Ovary (tissue), 9 donors: ENCODE data around the gene PIGU. TPM values are rescaled to one million over a fixed set of nuclear protein-coding genes. Genes with fewer than 3 reads are reported as not detected.

ENCODE experiments used
- DNase-seq, 5 donors: peaks; one replicate each; pipeline ENCODE4 v3.0.0-alpha.2; 2019 to 2020
- H3K27ac ChIP-seq, 2 donors: fragments of 200-600 bp; one replicate each; pipeline versions ENCODE4 v1.5.1 to v1.8.0; 2019 to 2022
- H3K27me3 ChIP-seq: fragments of 200-600 bp; one replicate; pipeline ENCODE4 v1.8.0; 2022
- H3K36me3 ChIP-seq: fragments of 200-600 bp; sonication (generic); one replicate; pipeline ENCODE4 v1.5.1; 2019
- H3K4me1 ChIP-seq: one replicate; pipeline ENCODE4 v1.8.1; 2013; ENCODE audit warnings: mild to moderate bottlenecking, moderate library complexity; ENCODE audit not compliant: insufficient read depth
- H3K4me3 ChIP-seq: fragments of 200-600 bp; sonication (generic); one replicate; pipeline ENCODE4 v1.5.1; 2017
- H3K9me3 ChIP-seq, 2 donors: fragments of 200-600 bp in 1 of 2; sonication (generic) in 1 of 2; one replicate each; pipeline versions ENCODE4 v1.5.1 to v1.8.1; 2013 to 2019; ENCODE audit warnings: mild to moderate bottlenecking in 1 of 2, moderate library complexity in 1 of 2
- EP300 ChIP-seq: sonication (generic); formaldehyde crosslinking; IDR thresholded peaks from one replicate; pipeline ENCODE4 v1.6.1; 2017; ENCODE audit warnings: antibody characterized with exemption
- POLR2A ChIP-seq: fragments of 450-650 bp; IDR thresholded peaks from one replicate; pipeline ENCODE4 v1.6.1; 2017; ENCODE audit warnings: antibody characterized with exemption, mild to moderate bottlenecking, moderate library complexity
- WGBS, 3 donors: extraction: QIAGEN DNeasy Blood & Tissue Kit in 1 of 3; methylation state at CpG; one replicate each; pipeline versions ENCODE4 v1.1.5 to v1.1.7; 2013 to 2017; 5-methylcytosine and 5-hydroxymethylcytosine counted together
- intact Hi-C, 4 donors: fragments of 100-400 bp; cut with DNase I; formaldehyde crosslinking; loops; one replicate each; pipeline versions ENCODE4 v1.11.0 to v1.15.1; 2022 to 2023
- polyA plus RNA-seq, 2 donors: library from polyadenylated mRNA; stranded (reverse); fragments of 200-250 nt in 1 of 2; fragments of 350-450 nt in 1 of 2; fragmentation: Illumina TruSeq in 1 of 2; extraction: RNeasy Lipid Tissue Mini Kit (QIAGEN cat#74804) in 1 of 2; gene quantifications; one replicate each; pipeline ENCODE4 v1.2.3, GENCODE V29; 2013 to 2014
- total RNA-seq, 7 donors: library from RNA; depleted of rRNA in 2 of 7; stranded (reverse); fragments of >200 nt in 2 of 7; fragmentation: NEBNext Ultra II Directional in 3 of 7; extraction: Animal tissue kit (Norgen Biotek cat#: 25700) in 3 of 7; gene quantifications; one replicate each; pipeline versions ENCODE4 v1.1.0 to v1.2.4, GENCODE V29; 2016 to 2023
- TF ChIP-seq, protein P1 (sequence below), 3 donors: fragments of 450-650 bp in 2 of 3; fragments of 200-600 bp in 1 of 3; IDR thresholded peaks; one replicate each; pipeline versions ENCODE4 v1.5.1 to v1.8.0; 2016 to 2022; ENCODE audit warnings: antibody characterized with exemption in 3 of 3, mild to moderate bottlenecking in 1 of 3
- donor health status: DM: no; HTN: no; CAD: no; lungs with moderate emphysema.
- donor health status: DM: no; HTN: no; CAD: no.
- donor health status: Bipolar disorder and iron deficiency.
- donor health status: DM: yes; HTN: yes; CAD: no.
- donor health status: DM: no; HTN: no; CAD: no.
- donor health status: DM: yes; HTN: yes; CAD: no.

PIGU gene
- total and polyA plus RNA-seq, 9 donors: 14.4 to 61.4 (median 20.9) TPM

- H3K27ac ChIP-seq: no peak overlapping the region
- no peak for TF ChIP-seq EP300
- TF ChIP-seq POLR2A: no peak
- TF ChIP-seq, protein P1, sequence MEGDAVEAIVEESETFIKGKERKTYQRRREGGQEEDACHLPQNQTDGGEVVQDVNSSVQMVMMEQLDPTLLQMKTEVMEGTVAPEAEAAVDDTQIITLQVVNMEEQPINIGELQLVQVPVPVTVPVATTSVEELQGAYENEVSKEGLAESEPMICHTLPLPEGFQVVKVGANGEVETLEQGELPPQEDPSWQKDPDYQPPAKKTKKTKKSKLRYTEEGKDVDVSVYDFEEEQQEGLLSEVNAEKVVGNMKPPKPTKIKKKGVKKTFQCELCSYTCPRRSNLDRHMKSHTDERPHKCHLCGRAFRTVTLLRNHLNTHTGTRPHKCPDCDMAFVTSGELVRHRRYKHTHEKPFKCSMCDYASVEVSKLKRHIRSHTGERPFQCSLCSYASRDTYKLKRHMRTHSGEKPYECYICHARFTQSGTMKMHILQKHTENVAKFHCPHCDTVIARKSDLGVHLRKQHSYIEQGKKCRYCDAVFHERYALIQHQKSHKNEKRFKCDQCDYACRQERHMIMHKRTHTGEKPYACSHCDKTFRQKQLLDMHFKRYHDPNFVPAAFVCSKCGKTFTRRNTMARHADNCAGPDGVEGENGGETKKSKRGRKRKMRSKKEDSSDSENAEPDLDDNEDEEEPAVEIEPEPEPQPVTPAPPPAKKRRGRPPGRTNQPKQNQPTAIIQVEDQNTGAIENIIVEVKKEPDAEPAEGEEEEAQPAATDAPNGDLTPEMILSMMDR (IDR thresholded peaks at IDR 0.05): no peak
- no peak for DNase-seq
Observed at GRCh38 chr20:34629904-34630303, 47.0 kb downstream of the PIGU start.

DNA sequence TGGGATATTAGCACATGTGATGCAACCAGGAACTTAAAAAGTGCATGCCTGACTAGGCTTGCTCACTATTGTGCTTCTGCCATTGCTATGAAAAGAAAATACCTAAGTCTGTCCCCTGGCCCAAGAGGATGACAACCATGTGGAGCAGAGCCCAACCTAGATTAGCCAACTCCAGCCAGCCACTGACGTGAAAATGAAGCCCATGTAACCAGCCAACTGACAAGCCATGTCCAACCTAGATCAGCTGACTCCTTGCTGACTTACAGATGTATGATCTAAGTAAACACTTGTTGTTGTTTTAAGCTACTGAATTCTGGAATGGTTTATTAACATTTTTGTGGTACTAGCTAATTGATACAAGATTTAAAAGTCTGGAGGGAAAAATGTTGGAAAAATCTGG is 47.5 kb downstream of the PIGU start:
- WGBS, 3 donors: 59 to 79% (median 76%) methylated on average over 1 of the region's 1 CpG
- Histone ChIP-seq H3K4me1 (no peaks in the 10 kb centered on the region), H3K27ac (no peak overlapping the region), H3K9me3 (no peaks in the 10 kb centered on the region), H3K36me3 (peaks cover 2% of the 10 kb centered on the region), H3K27me3 (no peaks in the 10 kb centered on the region), H3K4me3 (no peak overlapping the region)
- TF ChIP-seq, protein P1 (IDR thresholded peaks at IDR 0.05): no peak
- TF ChIP-seq POLR2A: no peak
- TF ChIP-seq EP300: no peak
- intact Hi-C loops: no loop called here
- DNase-seq: no peak

More at GRCh38 chr20:34629904-34630303, 47.0 kb downstream of the PIGU start:
- H3K4me3 ChIP-seq: no peak overlapping the region
- no peaks in the 10 kb centered on the region for H3K9me3 ChIP-seq
- H3K36me3 ChIP-seq: peaks cover 2% of the 10 kb centered on the region
- WGBS, 3 donors: 97 to 100% (median 100%) methylated on average over 1 of the region's 1 CpG
- no peaks in the 10 kb centered on the region for H3K4me1 ChIP-seq
- intact Hi-C loops: no loop called here
- H3K27me3 ChIP-seq: no peaks in the 10 kb centered on the region

DNA sequence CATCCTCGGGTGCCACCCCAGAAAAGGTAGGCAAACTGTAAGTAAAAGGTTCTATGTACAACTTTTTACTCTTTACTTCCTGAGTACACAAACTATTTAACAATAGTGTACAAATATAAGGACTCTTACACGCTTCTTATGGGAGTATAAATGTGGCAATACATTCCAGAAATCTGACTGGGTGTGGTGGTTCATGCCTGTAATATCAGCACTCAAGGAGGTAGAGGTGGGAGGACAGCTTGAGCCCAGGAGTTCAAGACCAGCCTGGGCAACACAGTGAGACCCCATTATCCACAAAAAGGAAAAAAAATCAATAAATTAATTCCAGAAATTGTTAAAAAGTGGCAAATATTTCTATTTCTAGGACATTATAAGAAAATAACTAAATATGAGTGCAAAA is 48.9 kb downstream of the PIGU start:
- Histone ChIP-seq H3K27ac (no peak overlapping the region), H3K36me3 (peaks cover 2% of the 10 kb centered on the region), H3K27me3 (no peaks in the 10 kb centered on the region), H3K9me3 (no peaks in the 10 kb centered on the region), H3K4me3 (no peak overlapping the region), H3K4me1 (no peaks in the 10 kb centered on the region)
- intact Hi-C loops: no loop called here
- WGBS, 3 donors: 76 to 82% (median 80%) methylated on average over 2 of the region's 2 CpGs
- no peak for DNase-seq
- no peak for TF ChIP-seq POLR2A
- no peak for TF ChIP-seq EP300
- TF ChIP-seq, protein P1 (IDR thresholded peaks at IDR 0.05): no peak

GRCh38 chr20:34627458-34627857 is 49.4 kb downstream of the PIGU start:
- no peak for DNase-seq
- Histone ChIP-seq H3K27me3 (no peaks in the 10 kb centered on the region), H3K4me1 (no peaks in the 10 kb centered on the region), H3K9me3 (no peaks in the 10 kb centered on the region), H3K36me3 (no peaks in the 10 kb centered on the region), H3K27ac (no peak overlapping the region), H3K4me3 (no peak overlapping the region)
- intact Hi-C loops: no loop called here
- 61 to 66% (median 61%) methylated on average over 5 of the region's 5 CpGs for WGBS, 3 donors
- TF ChIP-seq EP300 (no peak), POLR2A (no peak)
- TF ChIP-seq, protein P1 (IDR thresholded peaks at IDR 0.05): no peak
